UCSD-AML1 (cell line): ENCODE measurements around the gene MYH7B.
A peak's percentile ranks its signal among the peaks of the same experiment; 100 is the strongest.

ENCODE experiments used
- DNase-seq: peaks from one replicate; lab custom pipeline; 2025; ENCODE audit not compliant: unreplicated experiment; lab: John Stamatoyannopoulos, UW

MYH7B gene

DNA sequence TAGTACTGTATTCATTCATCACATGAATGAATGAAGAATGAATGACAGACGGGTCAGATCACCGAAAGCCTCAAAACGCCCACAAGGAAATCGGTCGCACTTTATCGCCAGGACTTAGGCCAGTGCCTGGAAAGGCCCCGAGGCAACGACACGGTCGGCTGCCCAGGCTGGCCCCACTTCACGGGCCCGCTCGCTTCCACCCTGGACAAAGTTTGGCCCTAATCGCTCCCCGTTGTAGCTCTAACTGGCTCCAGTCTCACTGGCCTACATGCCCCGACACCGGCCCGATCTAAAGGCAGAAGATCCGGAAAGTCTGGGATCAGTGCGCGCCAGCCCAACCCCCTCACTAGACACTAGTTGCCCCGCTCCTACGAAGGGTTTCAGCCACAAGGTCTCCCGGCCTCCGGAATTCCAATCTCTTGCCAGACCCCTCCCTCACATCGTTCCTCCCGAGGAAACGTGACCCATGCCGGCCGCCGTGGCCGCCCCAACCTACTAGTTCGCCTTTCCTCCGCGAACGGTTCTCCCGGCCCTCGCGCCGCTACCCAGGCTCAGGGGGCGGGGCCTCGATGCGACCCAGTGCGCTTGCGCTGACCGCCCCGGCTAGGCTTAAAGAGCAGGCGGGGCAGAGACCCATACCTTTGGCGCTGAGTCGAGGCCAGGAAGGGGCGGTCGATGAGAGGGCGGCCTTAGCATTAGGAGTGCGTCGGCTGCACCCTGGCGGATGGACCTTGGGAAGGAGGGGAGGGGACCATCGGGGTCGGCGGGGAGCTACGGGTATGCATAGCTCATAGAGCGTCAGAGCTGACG, at the start of gene MYH7B, which contains the start of gene GSS:
TSS of gene MYH7B (plus strand) at position 638 of the 810 bp plus-strand sequence. CDS start 22,138 bp downstream, outside the sequence.
TSS of gene GSS (minus strand) at position 576 of the 810 bp plus-strand sequence. CDS start 3,954 bp downstream, outside the sequence.
- DNase-seq, result peak; percentile 98

DNA sequence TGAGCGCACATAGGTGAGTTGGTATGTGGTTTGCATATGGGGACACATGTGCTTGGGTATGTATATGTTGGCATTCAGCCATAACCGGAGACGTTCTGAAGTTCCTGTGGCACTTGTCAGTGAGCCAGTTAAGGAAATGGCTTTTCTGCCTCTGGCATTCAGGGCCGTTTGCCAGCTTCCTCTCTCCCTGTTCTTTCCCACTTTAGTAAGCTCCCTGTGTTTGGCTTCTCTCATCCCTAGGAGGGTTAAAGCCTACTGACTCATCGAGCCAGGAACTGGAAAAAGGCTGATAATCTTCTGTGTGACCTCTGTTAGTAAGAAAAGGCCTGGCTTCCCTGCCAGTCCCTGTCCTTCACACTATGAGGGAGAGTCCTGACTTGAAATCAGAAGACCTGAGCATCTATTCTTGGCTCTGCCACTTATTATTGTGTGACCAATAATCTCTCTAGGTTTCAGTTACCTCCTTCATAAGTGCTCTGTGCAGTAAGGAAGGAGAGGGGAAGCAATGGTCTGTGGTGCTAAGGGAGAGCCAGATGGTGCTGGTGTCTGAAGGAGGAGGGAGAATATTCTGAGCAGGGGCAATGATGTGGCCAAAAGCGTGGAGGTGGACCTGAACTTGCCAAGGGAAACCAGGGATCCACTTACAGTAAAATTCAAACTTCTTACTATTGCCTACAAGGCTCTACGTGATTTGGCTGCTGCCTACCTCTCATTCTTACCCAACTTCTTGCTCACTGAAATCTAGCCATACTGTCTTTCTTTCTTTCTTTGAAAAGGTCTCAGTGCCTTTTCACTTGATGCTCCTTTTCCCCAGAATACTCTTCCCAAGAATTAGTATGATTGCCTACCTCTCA, 47.8 kb upstream of the MYH7B start:
- DNase-seq, result peak; percentile 47

DNA sequence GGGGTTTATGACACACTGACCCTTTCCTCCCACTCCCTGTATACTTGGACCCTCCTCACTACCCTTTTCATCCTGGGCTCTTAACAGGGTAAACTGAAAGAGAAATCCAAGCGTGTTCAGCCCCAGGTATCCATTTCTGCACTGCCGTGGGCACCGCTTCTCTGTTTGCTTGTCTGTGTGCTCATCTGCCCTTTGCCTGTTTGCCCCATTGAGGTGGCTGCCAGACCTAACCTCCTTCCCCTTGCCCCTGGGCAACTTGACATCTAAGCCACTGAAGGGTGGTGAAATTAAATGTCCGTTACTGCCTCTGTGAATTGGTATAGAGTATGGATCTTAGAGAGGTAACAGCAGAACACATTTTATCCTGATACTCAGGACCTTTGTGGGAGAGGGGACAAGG, 40.5 kb upstream of the MYH7B start:
- DNase-seq, result no peak

DNA sequence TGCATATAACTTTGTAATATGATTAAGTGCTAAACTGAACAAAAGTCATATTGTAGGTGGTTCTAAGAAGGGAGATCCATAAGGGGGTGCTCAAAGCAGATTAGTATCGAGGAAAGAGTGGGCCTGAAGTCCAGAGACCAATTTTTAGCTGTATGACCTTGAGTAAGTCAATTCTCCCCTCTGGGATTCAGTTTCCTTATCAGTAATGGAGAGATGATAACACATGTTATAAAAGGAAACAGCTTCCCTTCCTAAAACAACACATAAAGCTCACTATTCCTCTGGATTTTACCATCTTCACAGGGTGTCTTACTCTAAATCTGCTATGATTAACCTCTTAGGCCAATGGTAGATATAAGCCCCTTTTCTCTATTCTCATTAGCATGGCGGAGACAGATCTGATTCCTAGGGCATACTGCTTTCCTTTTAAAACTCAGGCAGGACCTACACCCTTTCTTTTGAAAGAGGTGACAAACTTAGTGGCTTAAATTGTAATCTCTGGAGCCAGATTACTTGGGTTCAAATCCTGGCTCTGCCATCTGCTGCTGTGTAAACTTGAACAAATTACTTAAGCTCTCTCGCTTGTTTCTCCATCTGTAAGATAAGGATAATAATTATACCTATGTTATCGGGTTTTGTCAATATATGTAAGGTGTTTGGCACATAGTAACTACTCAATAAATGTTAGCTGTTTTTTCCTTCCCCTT, 39.8 kb upstream of the MYH7B start:
- DNase-seq, result no peak

DNA sequence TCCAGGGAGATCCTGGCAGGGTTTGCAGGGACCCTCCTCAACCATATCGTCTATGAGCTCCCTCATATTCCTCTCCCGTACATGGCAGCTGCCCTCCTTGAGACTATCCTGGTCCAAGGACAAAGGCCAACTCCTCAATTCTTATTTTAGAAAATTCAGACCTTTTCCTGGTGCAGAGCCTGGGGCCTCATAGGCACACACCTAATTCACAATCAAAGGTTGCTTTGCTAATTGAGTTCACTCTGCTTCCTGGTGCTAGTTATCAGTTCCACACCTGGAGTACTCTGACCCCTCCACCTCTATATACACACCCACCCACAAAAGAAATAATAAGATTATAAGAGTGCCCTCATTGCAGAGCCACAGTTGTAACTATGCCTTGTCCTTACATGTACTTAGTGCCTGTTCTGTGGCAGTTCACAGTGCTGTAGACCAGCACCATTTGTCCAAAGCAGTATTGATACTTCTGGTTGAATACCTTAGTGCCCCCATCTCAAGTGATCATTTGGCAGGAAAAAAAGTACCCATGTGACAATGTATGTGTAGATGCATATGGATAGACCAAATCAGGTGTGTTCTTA, 38.8 kb upstream of the MYH7B start:
- no peak for DNase-seq

DNA sequence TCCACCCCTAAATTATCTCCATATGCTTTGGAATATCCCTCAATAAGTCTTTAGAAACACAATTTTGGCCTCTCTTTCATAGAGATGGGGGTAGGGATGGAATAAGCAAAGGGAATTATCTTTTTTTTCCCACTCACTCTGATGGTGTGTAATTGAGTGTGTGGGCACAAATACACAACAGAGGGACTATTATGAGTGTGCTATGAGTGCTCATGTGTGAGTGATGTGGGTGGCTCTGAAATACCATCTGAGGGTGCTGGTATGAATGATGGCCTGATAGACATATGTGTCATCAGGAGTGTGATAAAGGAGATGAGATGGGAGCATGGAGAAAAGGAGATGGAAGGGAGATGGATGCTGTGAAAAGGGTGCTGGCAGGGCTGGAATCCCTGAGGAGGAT, 35.6 kb upstream of the MYH7B start:
- no peak for DNase-seq

DNA sequence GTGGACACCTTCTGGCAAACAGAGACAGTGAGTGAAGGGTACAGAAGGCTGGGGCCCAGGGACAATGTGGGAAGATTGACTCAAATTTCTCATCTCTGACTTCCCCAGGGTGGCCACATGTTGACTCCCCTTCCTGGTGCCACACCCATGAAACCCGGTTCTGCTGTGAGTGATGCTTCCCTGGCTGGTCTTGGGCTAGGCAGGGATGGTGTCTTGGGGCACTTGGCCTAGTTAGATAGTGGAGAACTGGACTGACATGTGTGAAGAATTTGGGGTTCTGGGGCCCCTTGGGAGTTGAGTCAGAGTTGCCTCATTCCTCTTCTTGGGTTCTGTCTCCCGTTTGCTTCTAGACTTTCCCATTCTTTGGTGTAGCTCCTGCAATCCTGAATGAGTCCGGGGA, 34.2 kb upstream of the MYH7B start:
- DNase-seq, result no peak

DNA sequence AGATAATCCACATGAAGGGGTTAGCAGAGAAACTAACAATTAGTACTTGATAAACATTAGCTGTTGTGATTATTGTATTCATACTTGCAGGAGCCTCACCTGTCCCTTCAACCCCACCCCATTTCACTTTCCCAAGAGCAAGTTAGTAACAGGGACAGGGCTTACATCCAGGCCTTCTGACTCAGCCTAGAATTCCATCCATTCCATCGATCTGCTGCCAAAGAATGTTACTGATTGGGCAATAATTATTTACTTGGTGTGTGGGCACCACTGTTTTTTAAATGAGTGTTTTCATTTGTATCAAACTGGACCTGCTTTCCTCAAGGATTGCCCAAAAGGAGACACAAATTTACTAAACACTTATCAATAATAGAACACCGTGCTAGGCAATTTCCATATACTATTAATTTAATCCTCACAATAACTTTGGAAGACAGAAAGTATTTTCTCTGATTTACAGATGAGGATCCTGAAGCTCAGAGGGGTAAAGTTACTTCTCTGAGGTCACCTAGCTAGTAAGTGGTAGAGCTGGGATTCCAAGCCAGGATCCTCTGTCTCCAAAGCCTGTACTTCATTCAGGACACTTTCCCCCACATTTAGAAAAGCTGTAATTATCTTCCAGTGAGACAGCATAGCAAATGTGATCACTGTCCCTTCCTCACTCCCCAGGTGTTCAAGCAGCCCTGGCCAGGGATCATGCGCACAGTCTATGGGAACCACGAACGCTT, 32.9 kb upstream of the MYH7B start:
- no peak for DNase-seq

DNA sequence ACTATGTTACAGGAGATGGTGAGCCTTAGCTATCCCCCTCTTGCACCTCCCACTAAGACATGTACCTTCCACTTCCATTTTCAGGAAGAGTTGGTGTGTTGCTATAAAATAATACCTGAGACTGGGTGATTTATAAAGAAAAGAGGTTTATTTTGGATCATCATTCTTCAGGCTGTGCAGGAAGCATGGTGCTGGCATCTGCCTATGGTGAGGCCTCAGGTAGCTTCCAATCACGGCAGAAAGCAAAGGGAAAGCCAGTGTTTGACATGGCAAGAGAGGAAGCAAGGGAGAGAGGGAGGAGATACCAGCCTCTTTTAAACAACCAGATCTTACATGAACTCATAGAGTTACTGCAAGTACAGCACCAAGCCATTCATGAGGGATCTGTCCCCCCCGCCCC, 32.3 kb upstream of the MYH7B start:
- DNase-seq, result no peak

DNA sequence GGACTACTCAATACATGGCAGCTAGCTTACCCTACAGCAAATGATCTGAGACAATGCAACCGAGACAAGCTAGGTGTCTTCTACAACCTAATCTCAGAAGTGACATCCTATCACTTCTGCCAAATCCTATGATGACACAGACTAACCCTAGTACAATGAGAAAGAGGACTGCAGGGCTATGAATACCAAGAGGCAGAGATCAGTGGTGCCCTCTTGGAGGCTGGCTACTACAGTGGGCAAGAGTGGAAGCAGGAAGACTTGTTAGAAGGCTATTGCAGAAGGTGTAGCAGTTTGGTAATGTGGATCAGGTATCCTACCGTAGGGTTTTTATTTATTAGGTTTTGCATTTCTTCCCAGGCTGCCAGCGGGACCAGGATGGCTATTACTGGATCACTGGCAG, 30.3 kb upstream of the MYH7B start:
- no peak for DNase-seq

DNA sequence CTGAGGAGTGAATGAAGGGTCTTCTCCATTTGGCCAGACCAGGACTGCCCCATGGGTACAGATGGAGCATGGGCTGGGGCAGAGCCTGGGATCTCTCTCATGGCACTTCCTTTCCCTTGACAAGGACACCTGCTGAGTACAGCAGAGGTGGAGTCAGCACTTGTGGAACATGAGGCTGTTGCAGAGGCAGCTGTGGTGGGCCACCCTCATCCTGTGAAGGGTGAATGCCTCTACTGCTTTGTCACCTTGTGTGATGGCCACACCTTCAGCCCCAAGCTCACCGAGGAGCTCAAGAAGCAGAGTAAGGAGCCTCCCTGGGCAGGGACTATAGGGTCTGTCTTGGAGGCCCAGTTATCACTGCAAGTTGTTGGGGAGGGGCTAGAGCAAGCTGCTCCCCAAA, 29.7 kb upstream of the MYH7B start:
- no peak for DNase-seq

DNA sequence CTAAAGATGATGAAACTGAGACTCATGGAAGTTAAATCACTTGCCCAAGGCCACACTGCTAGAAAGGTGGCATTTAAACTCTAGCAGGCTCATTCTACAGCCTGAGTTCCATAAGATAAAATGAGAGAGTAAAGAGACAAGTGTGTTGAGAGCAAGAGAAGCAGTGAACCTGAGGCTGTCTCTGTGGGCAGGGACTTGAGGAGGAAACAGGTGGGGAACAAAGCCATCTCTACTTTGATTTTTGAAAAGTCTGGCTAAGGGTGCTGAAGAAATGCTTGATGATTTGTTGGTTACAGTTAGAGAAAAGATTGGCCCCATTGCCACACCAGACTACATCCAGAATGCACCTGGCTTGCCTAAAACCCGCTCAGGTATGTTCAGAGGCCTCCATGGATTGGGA, 29.1 kb upstream of the MYH7B start:
- DNase-seq, result no peak

DNA sequence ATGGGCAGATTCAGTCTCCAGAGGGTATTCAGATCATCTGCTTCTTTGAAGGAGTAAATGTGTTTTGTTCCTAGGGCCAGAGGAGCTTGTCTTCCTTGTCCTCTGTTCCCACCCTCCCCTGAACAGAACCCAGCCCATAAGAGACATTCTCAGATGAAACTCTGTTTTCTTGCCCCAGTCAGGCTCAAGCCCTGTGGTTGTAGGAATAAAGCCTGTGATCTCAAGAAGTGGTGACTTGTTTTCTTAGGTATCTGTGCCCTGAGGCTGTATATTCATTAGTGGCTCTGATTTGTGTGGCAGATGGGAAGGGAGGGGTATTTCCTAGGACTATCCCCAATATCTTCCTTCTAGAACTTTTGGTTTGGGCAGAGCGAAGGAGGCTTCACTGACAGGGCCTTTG, 27.9 kb upstream of the MYH7B start:
- DNase-seq, result no peak

DNA sequence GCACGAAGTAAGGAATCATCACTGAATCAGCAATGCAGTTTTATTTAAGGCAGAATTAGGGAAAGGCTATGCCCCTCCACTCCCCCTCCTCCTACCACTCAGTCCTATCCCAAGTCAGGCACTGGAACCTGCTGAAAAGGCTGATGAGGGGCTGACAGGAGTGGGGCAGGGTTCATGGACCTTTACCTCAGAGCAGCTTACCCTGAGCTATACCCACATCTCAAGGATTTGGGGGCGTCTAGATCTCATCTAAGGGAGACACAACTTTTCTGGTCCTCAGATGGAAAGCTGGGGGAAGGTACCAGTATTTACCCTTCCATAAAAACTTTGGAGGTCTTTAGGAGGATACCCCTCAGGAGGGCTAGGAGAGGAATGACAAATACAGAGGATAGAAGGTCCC, 27.3 kb upstream of the MYH7B start:
- no peak for DNase-seq

DNA sequence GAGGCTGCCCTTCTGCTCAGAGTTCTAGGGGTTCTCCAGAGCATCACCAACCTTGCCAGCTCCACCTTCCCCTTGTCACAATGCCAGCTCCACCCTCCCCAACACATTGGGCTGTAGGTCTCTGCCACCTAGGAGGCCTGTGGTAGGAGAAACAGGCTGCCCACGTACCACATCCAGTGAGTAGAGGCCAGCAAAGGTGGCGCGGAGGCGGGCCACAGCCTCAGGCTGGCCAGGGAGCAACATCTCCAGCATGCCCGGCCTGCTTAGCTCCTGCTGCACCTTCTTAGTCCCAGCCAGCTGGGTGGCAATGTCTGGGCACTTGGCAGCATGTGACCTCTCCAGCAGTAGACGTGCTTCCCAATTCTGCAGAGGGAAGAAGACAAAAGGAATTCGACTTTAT, 23.9 kb upstream of the MYH7B start:
- no peak for DNase-seq

DNA sequence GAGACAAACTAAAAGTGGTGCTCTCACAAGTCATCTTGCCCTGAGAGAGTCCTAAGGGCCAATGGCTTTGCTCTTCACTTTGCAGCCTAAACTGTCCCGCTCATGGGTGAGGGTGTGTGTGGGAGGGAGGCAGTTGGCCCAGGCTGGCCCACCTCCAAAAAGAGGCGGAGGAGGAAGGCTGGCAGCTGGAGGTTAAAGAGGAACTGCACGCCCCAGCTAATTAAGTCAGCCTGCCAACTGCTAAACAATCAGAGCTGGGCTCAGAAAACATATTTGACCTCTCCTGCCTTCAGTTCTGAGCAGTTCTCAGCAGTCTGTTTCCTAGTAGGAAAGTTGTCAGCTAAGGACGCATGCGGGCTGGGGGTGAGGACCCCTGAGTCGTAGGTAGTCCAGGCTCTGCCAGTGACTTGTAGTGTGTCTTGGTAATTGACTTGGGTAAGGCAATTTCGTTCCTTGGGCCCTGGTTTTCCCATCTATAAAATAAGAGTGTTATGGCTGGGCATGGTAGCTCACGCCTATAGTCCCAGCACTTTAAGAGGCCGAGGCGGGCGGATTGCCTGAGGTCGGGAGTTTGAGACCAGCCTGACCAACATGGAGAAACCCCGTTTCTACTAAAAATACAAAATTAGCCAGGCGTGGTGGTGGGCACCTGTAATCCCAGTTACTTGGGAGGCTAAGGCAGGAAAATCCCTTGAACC, 17.1 kb upstream of the MYH7B start:
- peak; percentile 42 for DNase-seq

DNA sequence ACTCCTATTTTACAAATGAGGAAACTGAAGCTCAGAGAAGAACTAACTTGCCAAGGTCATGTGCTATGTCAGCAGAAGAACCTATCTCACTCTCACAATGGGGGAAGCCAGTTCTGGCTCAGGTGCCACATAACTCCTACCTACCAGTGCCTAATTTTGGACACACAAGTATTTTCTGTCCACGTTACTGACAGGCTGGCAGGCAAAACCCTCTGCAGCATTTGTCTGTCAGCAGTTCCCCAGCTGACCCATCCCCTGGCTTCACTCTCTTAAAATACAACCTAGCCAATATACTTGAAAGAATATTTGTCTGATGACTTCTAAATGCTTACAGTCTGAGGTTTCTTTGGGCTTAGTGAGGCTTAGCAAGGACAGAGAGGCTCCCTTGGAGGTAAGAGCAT, 15.6 kb upstream of the MYH7B start:
- no peak for DNase-seq

DNA sequence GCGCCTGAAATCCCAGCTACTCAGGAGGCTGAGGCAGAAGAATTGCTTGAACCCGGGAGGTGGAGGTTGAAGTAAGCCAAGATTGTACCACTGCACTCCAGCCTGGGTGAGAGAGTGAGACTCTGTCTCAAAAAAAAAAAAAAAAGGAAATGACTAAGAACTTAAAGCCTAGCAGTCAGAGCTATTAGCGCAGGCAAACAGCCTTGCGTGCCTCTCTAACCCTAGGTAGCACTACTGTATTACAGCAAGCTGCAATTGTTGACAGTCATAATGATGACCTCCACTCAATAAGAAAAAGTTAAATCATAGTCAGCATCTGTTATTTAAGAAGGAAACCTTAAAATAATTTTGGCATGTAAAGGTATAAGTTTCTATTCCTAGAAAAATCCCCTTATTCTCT, 14.4 kb upstream of the MYH7B start:
- DNase-seq, result no peak

DNA sequence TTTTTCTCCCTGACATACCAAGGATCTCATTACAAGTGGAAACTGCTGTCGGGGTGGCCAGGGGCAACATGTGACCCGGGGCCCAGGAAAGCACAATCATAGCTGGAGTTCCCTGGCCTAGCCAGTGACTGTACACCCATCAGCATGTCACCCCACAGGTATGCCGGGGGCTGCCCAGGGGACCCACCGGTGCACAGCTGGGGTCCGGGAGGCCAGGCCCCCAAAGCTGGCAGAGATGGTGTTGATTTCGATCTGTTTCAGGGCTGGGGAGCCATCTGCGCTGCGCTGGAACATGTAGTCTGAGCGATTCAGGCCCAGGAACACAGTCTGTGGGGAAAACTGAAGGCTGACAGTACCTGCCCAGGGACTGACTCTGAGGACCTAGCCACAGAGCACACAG, 13.4 kb upstream of the MYH7B start:
- no peak for DNase-seq
